Spleen (tissue), 11 donors: ENCODE data around the gene TFB1M. TPM values are rescaled to one million over a fixed set of nuclear protein-coding genes. Genes with fewer than 3 reads are reported as not detected.
"Not testable (repeated sequence)": the region's sequence is repeated elsewhere in the genome, so short reads cannot be mapped to it uniquely, and the experiment has no call there.

Experiments used
- DNase-seq: peaks from one replicate; pipeline ENCODE4 v3.0.0-alpha.2; 2020
- H3K27ac ChIP-seq, 8 donors: fragments of 200-600 bp; sonication (generic) in 7 of 8; 1 replicate in 4 of 8; 2 replicates in 4 of 8; pipeline versions ENCODE4 v1.5.0 to v1.8.0; 2016 to 2021; ENCODE audit warnings: inconsistent platforms in 4 of 8, mild to moderate bottlenecking in 4 of 8, moderate library complexity in 1 of 8
- H3K27me3 ChIP-seq, 7 donors: fragments of 200-600 bp; sonication (generic) in 6 of 7; replicated peaks in 1 of 7; 1 replicate in 4 of 7; 2 replicates in 3 of 7; pipeline versions ENCODE4 v1.5.0 to v1.8.0; 2016 to 2021; ENCODE audit warnings: inconsistent platforms in 3 of 7, mild to moderate bottlenecking in 1 of 7
- H3K36me3 ChIP-seq, 6 donors: fragments of 200-600 bp; sonication (generic) in 5 of 6; 1 replicate in 4 of 6; 2 replicates in 2 of 6; pipeline versions ENCODE4 v1.5.0 to v1.8.0; 2016 to 2021; ENCODE audit warnings: inconsistent platforms in 2 of 6
- H3K4me1 ChIP-seq, 6 donors: fragments of 200-600 bp; sonication (generic) in 5 of 6; 1 replicate in 3 of 6; 2 replicates in 3 of 6; pipeline versions ENCODE4 v1.5.0 to v1.8.0; 2016 to 2021; ENCODE audit warnings: inconsistent platforms in 3 of 6
- H3K4me3 ChIP-seq, 8 donors: fragments of 200-600 bp; sonication (generic) in 7 of 8; 1 replicate in 4 of 8; 2 replicates in 4 of 8; pipeline versions ENCODE4 v1.5.0 to v1.8.0; 2016 to 2021; ENCODE audit warnings: inconsistent platforms in 4 of 8, mild to moderate bottlenecking in 4 of 8, moderate library complexity in 2 of 8
- H3K9me3 ChIP-seq, 8 donors: fragments of 200-600 bp; sonication (generic) in 7 of 8; 1 replicate in 4 of 8; 2 replicates in 4 of 8; pipeline versions ENCODE4 v1.5.0 to v1.8.0; 2016 to 2021; ENCODE audit warnings: inconsistent platforms in 4 of 8
- CTCF ChIP-seq, 11 experiments: fragments of 200-600 bp in 7 of 11; fragments of 450-650 bp in 4 of 11; sonication (generic) in 4 of 11; IDR thresholded peaks in 8 of 11; conservative IDR thresholded peaks in 3 of 11; 1 replicate in 7 of 11; 2 replicates in 4 of 11; pipeline versions ENCODE4 v1.4.0 to v1.8.0; 2016 to 2021; ENCODE audit warnings: antibody characterized with exemption in 11 of 11, inconsistent platforms in 4 of 11, mild to moderate bottlenecking in 1 of 11
- POLR2A ChIP-seq, 3 donors: fragments of 450-650 bp; IDR thresholded peaks; one replicate each; pipeline ENCODE4 v1.5.1; 2017; ENCODE audit warnings: antibody characterized with exemption in 3 of 3, mild to moderate bottlenecking in 1 of 3
- POLR2AphosphoS5 ChIP-seq, 3 donors: sonication (generic); formaldehyde crosslinking; IDR thresholded peaks; one replicate each; pipeline ENCODE4 v1.5.1; 2017; ENCODE audit warnings: antibody characterized with exemption in 3 of 3
- WGBS, 5 donors: extraction: QIAGEN DNeasy Blood & Tissue Kit in 3 of 5; methylation state at CpG; one replicate each; pipeline versions ENCODE4 v1.1.5 to v1.1.7; 2013 to 2018; 5-methylcytosine and 5-hydroxymethylcytosine counted together
- intact Hi-C: fragments of 100-400 bp; cut with DNase I; formaldehyde crosslinking; loops from one replicate; pipeline ENCODE4 v1.15.0; 2023; ENCODE audit warnings: low total_unique reads
- polyA plus RNA-seq, 3 donors: library from polyadenylated mRNA; stranded (reverse); fragments of 200-250 nt; gene quantifications; one replicate each; pipeline ENCODE4 v1.2.1, GENCODE V29; 2013
- total RNA-seq, 7 donors: library from RNA; depleted of rRNA in 3 of 7; stranded (reverse); fragments of >200 nt in 3 of 7; fragmentation: NEBNext Ultra II Directional in 4 of 7; extraction: Animal tissue kit (Norgen Biotek cat#: 25700) in 4 of 7; gene quantifications; one replicate each; pipeline versions ENCODE4 v1.1.0 to v1.2.1, GENCODE V29; 2016 to 2021
- donor health status: healthy with polysubstance abuse.
- donor health status: DM: no; HTN: no; CAD: no; lungs with moderate emphysema.
- donor health status: DM: no; HTN: no; CAD: no.
- donor health status: Bipolar disorder and iron deficiency.
- donor health status: healthy.
- donor health status: DM: no; HTN: no; CAD: no.
- donor health status: DM: yes; HTN: yes; CAD: no.

Gene TFB1M
- total and polyA plus RNA-seq, 10 donors: 11.4 to 39.2 (median 21.0) TPM

GRCh38 chr6:155222506-155222905 lies 91.8 kb downstream of the TFB1M start:
- no peak for DNase-seq
- Histone ChIP-seq H3K36me3 (no peaks in the 10 kb centered on the region), H3K4me3 (peak overlapping the region in 1 of 8 donors; percentile 19), H3K27ac (peak overlapping the region in 6 of 8 donors; percentile 46 to 87 (median 62)), H3K9me3 (no peaks in the 10 kb centered on the region), H3K27me3 (no peaks in the 10 kb centered on the region), H3K4me1 (peaks cover 0 to 37% (median 0%) of the 10 kb centered on the region in 6 donors)
- 69 to 93% (median 79%) methylated on average over 4 of the region's 4 CpGs for WGBS, 5 donors
- no peak for TF ChIP-seq POLR2AphosphoS5 (IDR thresholded peaks at IDR 0.05)
- no peak for TF ChIP-seq CTCF (IDR thresholded peaks at IDR 0.05 in 8 of 11, conservative IDR thresholded peaks at IDR 0.05 in 3 of 11)
- no peak for TF ChIP-seq POLR2A (IDR thresholded peaks at IDR 0.05)
- intact Hi-C loops: no loop called here

- peaks cover 0 to 37% (median 0%) of the 10 kb centered on the region in 6 donors for H3K4me1 ChIP-seq
- 61 to 79% (median 70%) methylated on average over 4 of the region's 4 CpGs for WGBS, 5 donors
- no peak overlapping the region for H3K4me3 ChIP-seq
- H3K27ac ChIP-seq: peak overlapping the region in 5 of 8 donors; percentile 22 to 87 (median 43)
- H3K36me3 ChIP-seq: no peaks in the 10 kb centered on the region
- H3K27me3 ChIP-seq: no peaks in the 10 kb centered on the region
- TF ChIP-seq CTCF (IDR thresholded peaks at IDR 0.05 in 8 of 11, conservative IDR thresholded peaks at IDR 0.05 in 3 of 11) (no peak), POLR2AphosphoS5 (IDR thresholded peaks at IDR 0.05) (no peak), POLR2A (IDR thresholded peaks at IDR 0.05) (no peak)
- intact Hi-C loops: no loop called here
- no peak for DNase-seq
- H3K9me3 ChIP-seq: no peaks in the 10 kb centered on the region
Observed at GRCh38 chr6:155221086-155221485, 93.2 kb downstream of the TFB1M start.

GRCh38 chr6:155219858-155220301 lies 94.4 kb downstream of the TFB1M start:
- H3K27ac ChIP-seq: peak overlapping the region in 1 of 8 donors; percentile 87
- H3K9me3 ChIP-seq: no peaks in the 10 kb centered on the region
- intact Hi-C loops: no loop called here
- no peak overlapping the region for H3K4me3 ChIP-seq
- TF ChIP-seq POLR2A (IDR thresholded peaks at IDR 0.05) (no peak), POLR2AphosphoS5 (IDR thresholded peaks at IDR 0.05) (no peak), CTCF (IDR thresholded peaks at IDR 0.05 in 8 of 11, conservative IDR thresholded peaks at IDR 0.05 in 3 of 11) (no peak)
- no peaks in the 10 kb centered on the region for H3K36me3 ChIP-seq
- H3K27me3 ChIP-seq: no peaks in the 10 kb centered on the region
- H3K4me1 ChIP-seq: peaks cover 0 to 37% (median 0%) of the 10 kb centered on the region in 6 donors
- DNase-seq: no peak
- WGBS, 5 donors: 77 to 93% (median 83%) methylated on average over 5 of the region's 5 CpGs

GRCh38 chr6:155219299-155219698 lies 95.0 kb downstream of the TFB1M start:
- Histone ChIP-seq H3K4me3 (no peak overlapping the region), H3K27me3 (no peaks in the 10 kb centered on the region), H3K27ac (no peak overlapping the region), H3K36me3 (no peaks in the 10 kb centered on the region), H3K9me3 (no peaks in the 10 kb centered on the region), H3K4me1 (peaks cover 0 to 32% (median 0%) of the 10 kb centered on the region in 6 donors)
- TF ChIP-seq POLR2A (IDR thresholded peaks at IDR 0.05) (no peak), CTCF (IDR thresholded peaks at IDR 0.05 in 8 of 11, conservative IDR thresholded peaks at IDR 0.05 in 3 of 11) (no peak), POLR2AphosphoS5 (IDR thresholded peaks at IDR 0.05) (no peak)
- 85 to 94% (median 93%) methylated on average over 7 of the region's 7 CpGs for WGBS, 5 donors
- DNase-seq: no peak
- intact Hi-C loops: no loop called here

GRCh38 chr6:155218711-155219110 lies 95.6 kb downstream of the TFB1M start:
- intact Hi-C loops: not testable (repeated sequence)

More at GRCh38 chr6:155218711-155219110, 95.6 kb downstream of the TFB1M start:
- H3K4me1 ChIP-seq: peaks cover 0 to 26% (median 0%) of the 10 kb centered on the region in 6 donors
- H3K27me3 ChIP-seq, H3K36me3 ChIP-seq, DNase-seq, H3K27ac ChIP-seq, H3K9me3 ChIP-seq, H3K4me3 ChIP-seq: not testable (repeated sequence)
- WGBS, 5 donors: 90 to 93% (median 91%) methylated on average over 15 to 20 of the region's 20 CpGs
